Neural cell (in vitro differentiated cells): Measurements from ENCODE around the gene BABAM1. TPM values are rescaled to one million over a fixed set of nuclear protein-coding genes. Genes with fewer than 3 reads are reported as not detected.

Experiments used
- H2AFZ ChIP-seq: fragments of 200-600, 300-800 bp; sonication (generic), shearing (Covaris generic); 2 replicates; pipeline ENCODE4 v1.6.0; 2014; ENCODE audit warnings: low read depth, mild to moderate bottlenecking, antibody characterized with exemption, low read length, moderate library complexity
- H3F3A ChIP-seq: fragments of 200-600 bp; shearing (Covaris generic); 2 replicates; pipeline ENCODE4 v1.6.1; 2016; ENCODE audit warnings: mild to moderate bottlenecking, moderate library complexity, mixed read lengths, antibody characterized with exemption, low read length; ENCODE audit not compliant: insufficient read depth, poor library complexity, severe bottlenecking
- H3K27ac ChIP-seq: fragments of 200-600, 300-800 bp; sonication (generic), shearing (Covaris generic); 2 replicates; pipeline ENCODE4 v1.5.1; 2014; ENCODE audit warnings: mild to moderate bottlenecking, low read length, moderate library complexity
- H3K27me3 ChIP-seq: fragments of 300-800, 200-600 bp; sonication (generic), shearing (Covaris generic); 2 replicates; pipeline ENCODE4 v1.6.0; 2014; ENCODE audit warnings: mild to moderate bottlenecking, low read depth, low read length, moderate library complexity; ENCODE audit not compliant: insufficient read depth
- H3K36me3 ChIP-seq: fragments of 300-800, 200-600 bp; sonication (generic), shearing (Covaris generic); 2 replicates; pipeline ENCODE4 v1.5.1; 2014; ENCODE audit warnings: mild to moderate bottlenecking, antibody characterized with exemption, low read length, moderate library complexity; ENCODE audit not compliant: insufficient read depth
- H3K4me2 ChIP-seq: fragments of 300-800, 200-600 bp; sonication (generic), shearing (Covaris generic); 2 replicates; pipeline ENCODE4 v1.6.0; 2014; ENCODE audit warnings: mild to moderate bottlenecking, low read length
- H3K4me3 ChIP-seq: fragments of 300-800, 200-600 bp; sonication (generic), shearing (Covaris generic); 2 replicates; pipeline ENCODE4 v1.5.1; 2014; ENCODE audit warnings: mild to moderate bottlenecking, low read length, moderate library complexity
- H3K79me2 ChIP-seq: fragments of 200-600 bp; shearing (Covaris generic); replicated peaks from 2 replicates; pipeline ENCODE4 v1.6.0; 2014; ENCODE audit warnings: mild to moderate bottlenecking, low read length, moderate library complexity; ENCODE audit not compliant: insufficient read depth
- H3K9ac ChIP-seq: fragments of 300-800, 200-600 bp; sonication (generic), shearing (Covaris generic); 2 replicates; pipeline ENCODE4 v1.6.1; 2016; ENCODE audit warnings: mild to moderate bottlenecking, low read length, mixed read lengths
- H3K9me2 ChIP-seq: fragments of 200-600 bp; shearing (Covaris generic); 2 replicates; pipeline ENCODE4 v1.6.1; 2016; ENCODE audit warnings: mild to moderate bottlenecking, low read length, mixed read lengths; ENCODE audit not compliant: insufficient read depth
- H3K9me3 ChIP-seq: fragments of 200-600, 300-800 bp; sonication (generic), shearing (Covaris generic); 2 replicates; pipeline ENCODE4 v1.6.1; 2016; ENCODE audit warnings: mild to moderate bottlenecking, mixed run types, low read length, moderate library complexity, mixed read lengths
- H4K20me1 ChIP-seq: fragments of 200-600 bp; shearing (Covaris generic); 2 replicates; pipeline ENCODE4 v1.6.1; 2016; ENCODE audit warnings: mild to moderate bottlenecking, mixed run types; ENCODE audit not compliant: insufficient read depth
- EP300 ChIP-seq: fragments of 450-650 bp; conservative IDR thresholded peaks from 2 replicates; pipeline ENCODE4 v1.6.1; 2014; ENCODE audit warnings: antibody characterized with exemption, mild to moderate bottlenecking, moderate library complexity; ENCODE audit not compliant: poor library complexity, severe bottlenecking
- EZH2 ChIP-seq: fragments of 200-600, 300-800 bp; shearing (Covaris generic), sonication (generic); IDR thresholded peaks from 2 replicates; pipeline ENCODE4 v1.6.1; 2014; ENCODE audit warnings: antibody characterized with exemption, low read length, borderline replicate concordance, mild to moderate bottlenecking; ENCODE audit not compliant: insufficient read depth, poor library complexity, severe bottlenecking
- MXI1 ChIP-seq: fragments of 450-650 bp; conservative IDR thresholded peaks from 2 replicates; pipeline ENCODE4 v1.6.1; 2014; ENCODE audit warnings: antibody characterized with exemption, mild to moderate bottlenecking; ENCODE audit not compliant: poor library complexity, severe bottlenecking
- POLR2AphosphoS5 ChIP-seq: IDR thresholded peaks from 2 replicates; pipeline ENCODE4 v1.6.1; 2012
- RAD21 ChIP-seq: fragments of 450-650 bp; conservative IDR thresholded peaks from 2 replicates; pipeline ENCODE4 v1.6.1; 2014; ENCODE audit warnings: antibody characterized with exemption, mild to moderate bottlenecking, moderate library complexity
- REST ChIP-seq: IDR thresholded peaks from 2 replicates; pipeline ENCODE4 v1.6.1; 2012; ENCODE audit warnings: borderline replicate concordance
- SMC3 ChIP-seq: fragments of 450-650 bp; conservative IDR thresholded peaks from 2 replicates; pipeline ENCODE4 v1.6.1; 2014; ENCODE audit warnings: antibody characterized with exemption, mild to moderate bottlenecking, moderate library complexity; ENCODE audit not compliant: poor library complexity
- TAF1 ChIP-seq: IDR thresholded peaks from 2 replicates; pipeline ENCODE4 v1.6.1; 2012; ENCODE audit warnings: low read depth
- polyA plus RNA-seq: library from polyadenylated mRNA; depleted of rRNA; stranded (reverse); fragments of >200 nt; gene quantifications from 2 replicates; pipeline ENCODE4 v1.2.3, GENCODE V29; 2014
- TF ChIP-seq, protein P1 (sequence below): fragments of 450-650 bp; IDR thresholded peaks from 2 replicates; pipeline ENCODE4 v1.5.1; 2014; ENCODE audit warnings: antibody characterized with exemption, mild to moderate bottlenecking, moderate library complexity; ENCODE audit not compliant: poor library complexity, severe bottlenecking

The BABAM1 gene
- polyA plus RNA-seq, 1 donor from 2014 or later = 123 TPM

DNA sequence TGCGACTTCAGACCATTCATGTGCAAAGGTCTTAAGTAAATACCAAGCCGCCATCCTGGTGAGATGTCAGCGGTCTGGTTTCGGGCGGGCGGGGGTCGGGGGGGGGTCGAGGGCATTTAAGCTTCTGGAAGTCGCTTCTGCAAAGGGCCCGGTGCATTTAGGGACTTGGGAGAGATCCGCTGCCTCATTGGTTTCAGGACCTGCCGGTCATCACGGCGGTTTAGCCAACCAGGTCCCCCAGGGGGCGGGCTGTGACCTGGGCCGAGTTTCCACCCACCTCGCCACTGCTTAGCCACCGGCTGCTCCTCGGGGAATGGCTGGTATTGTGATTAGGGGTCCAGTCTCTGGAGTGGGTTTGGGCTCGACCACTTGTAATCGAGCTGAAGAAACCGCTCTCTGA lies 22.2 kb downstream of the BABAM1 start:
- no peak overlapping the region for H3K4me3 ChIP-seq
- no peaks in the 10 kb centered on the region for H3K27me3 ChIP-seq
- TF ChIP-seq POLR2AphosphoS5 (no peak), REST (no peak), SMC3 (no peak), EZH2 (no peak), EP300 (no peak), MXI1 (no peak), RAD21 (no peak), TAF1 (no peak)
- TF ChIP-seq, protein P1, sequence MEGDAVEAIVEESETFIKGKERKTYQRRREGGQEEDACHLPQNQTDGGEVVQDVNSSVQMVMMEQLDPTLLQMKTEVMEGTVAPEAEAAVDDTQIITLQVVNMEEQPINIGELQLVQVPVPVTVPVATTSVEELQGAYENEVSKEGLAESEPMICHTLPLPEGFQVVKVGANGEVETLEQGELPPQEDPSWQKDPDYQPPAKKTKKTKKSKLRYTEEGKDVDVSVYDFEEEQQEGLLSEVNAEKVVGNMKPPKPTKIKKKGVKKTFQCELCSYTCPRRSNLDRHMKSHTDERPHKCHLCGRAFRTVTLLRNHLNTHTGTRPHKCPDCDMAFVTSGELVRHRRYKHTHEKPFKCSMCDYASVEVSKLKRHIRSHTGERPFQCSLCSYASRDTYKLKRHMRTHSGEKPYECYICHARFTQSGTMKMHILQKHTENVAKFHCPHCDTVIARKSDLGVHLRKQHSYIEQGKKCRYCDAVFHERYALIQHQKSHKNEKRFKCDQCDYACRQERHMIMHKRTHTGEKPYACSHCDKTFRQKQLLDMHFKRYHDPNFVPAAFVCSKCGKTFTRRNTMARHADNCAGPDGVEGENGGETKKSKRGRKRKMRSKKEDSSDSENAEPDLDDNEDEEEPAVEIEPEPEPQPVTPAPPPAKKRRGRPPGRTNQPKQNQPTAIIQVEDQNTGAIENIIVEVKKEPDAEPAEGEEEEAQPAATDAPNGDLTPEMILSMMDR = no peak
- peaks cover 5% of the 10 kb centered on the region for H3K36me3 ChIP-seq
- H2AFZ ChIP-seq = no peak overlapping the region
- H3K9me2 ChIP-seq = no peaks in the 10 kb centered on the region
- H4K20me1 ChIP-seq = no peaks in the 10 kb centered on the region
- no peak overlapping the region for H3K4me2 ChIP-seq
- no peak overlapping the region for H3K27ac ChIP-seq
- H3F3A ChIP-seq = no peaks in the 10 kb centered on the region
- H3K9me3 ChIP-seq = no peaks in the 10 kb centered on the region
- H3K79me2 ChIP-seq = no peaks in the 10 kb centered on the region
- H3K9ac ChIP-seq = no peak overlapping the region

GRCh38 chr19:17292301-17293074 lies 25.2 kb downstream of the BABAM1 start:
- TF ChIP-seq, protein P1 = peak; percentile 36
- TF ChIP-seq MXI1 = no peak
- TF ChIP-seq POLR2AphosphoS5 = no peak
- TF ChIP-seq REST = no peak
- TF ChIP-seq RAD21 = peak; percentile 16
- Histone ChIP-seq H3K36me3 (peaks cover 6% of the 10 kb centered on the region), H3F3A (no peaks in the 10 kb centered on the region), H3K4me3 (no peak overlapping the region), H3K79me2 (no peaks in the 10 kb centered on the region), H3K27me3 (no peaks in the 10 kb centered on the region), H3K9me2 (no peaks in the 10 kb centered on the region), H3K4me2 (no peak overlapping the region), H3K27ac (no peak overlapping the region), H3K9ac (no peak overlapping the region), H3K9me3 (no peaks in the 10 kb centered on the region), H4K20me1 (no peaks in the 10 kb centered on the region), H2AFZ (no peak overlapping the region)
